K562 (cell line): ENCODE data around the gene GPR153. TPM values are rescaled to one million over a fixed set of nuclear protein-coding genes. Genes with fewer than 3 reads are reported as not detected.

Experiments used
- ATAC-seq: fragments of 200-7000 bp; cut with Tn5 transposase; 3 replicates; pipeline ENCODE4 v1.9.1; 2020; ENCODE audit warnings: moderate library complexity
- BruUV-seq: library from RNA; stranded (reverse); fragments of 400-500 nt; replicated peaks from 2 replicates; lab custom pipeline; 2021; lab: Mats Ljungman, UMichigan
- CTCF ChIA-PET: fragments of 300-600 bp; formaldehyde crosslinking; extraction: SDS; loops from one replicate; lab custom pipeline; 2021; ENCODE audit warnings: low intra/inter-chr PET ratio; lab: Yijun Ruan, JAX
- POLR2A ChIA-PET: fragments of 300-600, 350-650 bp; sonication (Branson Sonifier 250); formaldehyde crosslinking; extraction: SDS; loops from one replicate; lab custom pipeline; 2021; ENCODE audit warnings: antibody characterized with exemption, inconsistent platforms; lab: Yijun Ruan, JAX
- DNase-seq, 4 experiments: peaks; one replicate each; pipeline versions ENCODE4 v3.0.0 to v3.0.0-alpha.2; 2011 to 2018; ENCODE audit warnings: low spot score in 3 of 4, mixed read lengths in 3 of 4; ENCODE audit errors: extremely low read depth in 1 of 4
- FAIRE-seq: peaks from 2 replicates; lab custom pipeline; 2011; peaks lifted over from hg19 to GRCh38; lab: Jason Lieb, UNC
- H2AFZ ChIP-seq: 2 replicates; pipeline ENCODE4 v1.6.0; 2011; ENCODE audit warnings: low read depth, low read length, control low read depth, inconsistent platforms
- H3K27ac ChIP-seq: fragments of 200-600 bp; 3 replicates; pipeline ENCODE4 v1.8.0; 2011; ENCODE audit warnings: low read depth, mild to moderate bottlenecking, control low read depth, inconsistent platforms, low read length, moderate library complexity, mixed read lengths; ENCODE audit errors: extremely low read depth
- H3K27me3 ChIP-seq, 2 experiments: fragments of 300-600 bp in 1 of 2; 2 replicates in 1 of 2; 3 replicates in 1 of 2; pipeline versions ENCODE4 v1.6.0 to v1.8.0; 2011; ENCODE audit warnings: inconsistent platforms in 2 of 2, low read length in 2 of 2, mild to moderate bottlenecking in 1 of 2, mixed read lengths in 1 of 2, moderate library complexity in 1 of 2; ENCODE audit not compliant: control insufficient read depth in 2 of 2, insufficient read depth in 2 of 2
- H3K36me3 ChIP-seq: fragments of 300-600 bp; 3 replicates; pipeline ENCODE4 v1.8.0; 2011; ENCODE audit warnings: mild to moderate bottlenecking, low read length, inconsistent platforms; ENCODE audit not compliant: control insufficient read depth, insufficient read depth
- H3K4me1 ChIP-seq, 2 experiments: fragments of 200-600 bp in 1 of 2; replicated peaks in 1 of 2; 2 replicates in 1 of 2; 3 replicates in 1 of 2; pipeline versions ENCODE4 v1.5.1 to v1.8.0; 2011; ENCODE audit warnings: inconsistent platforms in 2 of 2, low read length in 2 of 2, mild to moderate bottlenecking in 1 of 2, mixed read lengths in 1 of 2, moderate library complexity in 1 of 2; ENCODE audit not compliant: control insufficient read depth in 2 of 2, insufficient read depth in 2 of 2
- H3K4me2 ChIP-seq: 2 replicates; pipeline ENCODE4 v1.6.1; 2011; ENCODE audit warnings: low read length, control low read depth, inconsistent platforms, mixed read lengths; ENCODE audit not compliant: insufficient read depth
- H3K4me3 ChIP-seq: fragments of 200-600 bp; sonication (generic), shearing (Covaris generic); 2 replicates; pipeline ENCODE4 v1.5.1; 2016; ENCODE audit warnings: control low read depth, inconsistent platforms
- H3K79me2 ChIP-seq: fragments of 200-600 bp; 3 replicates; pipeline ENCODE4 v1.8.0; 2011; ENCODE audit warnings: low read length, inconsistent platforms; ENCODE audit not compliant: control insufficient read depth, insufficient read depth
- H3K9ac ChIP-seq, 2 experiments: 2 replicates each; pipeline versions ENCODE4 v1.6.0 to v1.6.1; 2011; ENCODE audit warnings: low read depth in 2 of 2, low read length in 2 of 2, control low read depth in 1 of 2, inconsistent platforms in 1 of 2, mild to moderate bottlenecking in 1 of 2, mixed read lengths in 1 of 2; ENCODE audit not compliant: insufficient read depth in 1 of 2
- H3K9me1 ChIP-seq: one replicate; pipeline ENCODE4 v1.6.0; 2011; ENCODE audit warnings: inconsistent platforms, mild to moderate bottlenecking, low read length, moderate library complexity; ENCODE audit not compliant: control insufficient read depth, insufficient read depth
- H3K9me3 ChIP-seq: replicated peaks from 2 replicates; pipeline ENCODE4 v1.5.1; 2011; ENCODE audit warnings: low read depth, low read length, inconsistent platforms; ENCODE audit not compliant: control insufficient read depth, insufficient read depth
- H4K20me1 ChIP-seq: replicated peaks from 2 replicates; pipeline ENCODE4 v1.6.1; 2011; ENCODE audit warnings: low read length, inconsistent platforms, mixed read lengths; ENCODE audit not compliant: control insufficient read depth, insufficient read depth
- MYC ChIP-seq, 2 experiments: fragments of 250-450 bp in 1 of 2; sonication (Bioruptor Pico) in 1 of 2; IDR thresholded peaks; 2 replicates each; pipeline versions ENCODE4 v1.5.1 to v1.6.1; 2012 to 2021; ENCODE audit warnings: low read depth in 2 of 2, borderline replicate concordance in 1 of 2, improper control_type of control experiment in 1 of 2, low read length in 1 of 2, mild to moderate bottlenecking in 1 of 2, moderate library complexity in 1 of 2
- PHF8 ChIP-seq: fragments of 200-600 bp; sonication (generic); IDR thresholded peaks from 2 replicates; pipeline ENCODE4 v1.6.1; 2012; ENCODE audit warnings: mixed run types, mild to moderate bottlenecking, inconsistent platforms, low read length, moderate library complexity, borderline replicate concordance
- RBM34 ChIP-seq: fragments of 200-400 bp; formaldehyde crosslinking; IDR thresholded peaks from 2 replicates; pipeline ENCODE4 v1.6.1; 2018; ENCODE audit warnings: low read length, borderline replicate concordance; ENCODE audit not compliant: insufficient read depth
- WGBS: fragments of 100-300 bp; shearing (Covaris generic); methylation state at CpG from one replicate; pipeline ENCODE4 v1.1.6; 2016; ENCODE audit warnings: low coverage, mixed read lengths; ENCODE audit not compliant: insufficient coverage; ENCODE audit errors: missing lambda C conversion rate; 5-methylcytosine and 5-hydroxymethylcytosine counted together
- in situ Hi-C: fragments of 300-500 bp; cut with MboI; formaldehyde crosslinking; loops from 4 replicates; pipeline ENCODE4 v1.15.0; 2018; ENCODE audit warnings: inconsistent platforms, mixed read lengths
- intact Hi-C: fragments of 100-400 bp; cut with micrococcal nuclease; formaldehyde crosslinking; loops from 2 replicates; pipeline ENCODE4 v1.14.2; 2022
- polyA plus RNA-seq, 8 experiments: library from polyadenylated mRNA; depleted of rRNA in 4 of 8; stranded (reverse) in 5 of 8; unstranded in 3 of 8; fragments of >200 nt; fragmentation: Nextera tagmentation in 2 of 8; fragmentation: Illumina TruSeq in 1 of 8; extraction: Ambion mirVana in 2 of 8; extraction: Trizol in 1 of 8; gene quantifications; 2 replicates each; pipeline versions ENCODE4 v1.2.1 to v1.2.3, GENCODE V29; 2011 to 2014; ENCODE audit warnings: inconsistent platforms in 1 of 8, missing spikeins in 1 of 8
- total RNA-seq, 7 experiments: library from RNA; depleted of rRNA in 6 of 7; stranded (reverse); fragments of >200 nt in 6 of 7; fragmentation: Illumina TruSeq in 2 of 7; extraction: Trizol in 2 of 7; gene quantifications; 2 replicates each; pipeline versions ENCODE4 v1.2.1 to v1.2.3, GENCODE V29; 2011 to 2021; ENCODE audit warnings: low replicate concordance in 1 of 7
- TF ChIP-seq, protein P1 (sequence below), 2 experiments: fragments of 450-650 bp in 1 of 2; IDR thresholded peaks; 2 replicates each; pipeline ENCODE4 v1.6.1; 2011 to 2017; ENCODE audit warnings: low read depth in 2 of 2, antibody characterized with exemption in 1 of 2, borderline replicate concordance in 1 of 2, low read length in 1 of 2, mild to moderate bottlenecking in 1 of 2, mixed read lengths in 1 of 2; ENCODE audit not compliant: control insufficient read depth in 1 of 2

GPR153 gene
- total and polyA plus RNA-seq, 9 of the 15 experiments (the other 6 are each of a cell fraction or from before 2014, with no cell fraction given), result 0.01 to 1.5 (median 0.51) TPM

DNA sequence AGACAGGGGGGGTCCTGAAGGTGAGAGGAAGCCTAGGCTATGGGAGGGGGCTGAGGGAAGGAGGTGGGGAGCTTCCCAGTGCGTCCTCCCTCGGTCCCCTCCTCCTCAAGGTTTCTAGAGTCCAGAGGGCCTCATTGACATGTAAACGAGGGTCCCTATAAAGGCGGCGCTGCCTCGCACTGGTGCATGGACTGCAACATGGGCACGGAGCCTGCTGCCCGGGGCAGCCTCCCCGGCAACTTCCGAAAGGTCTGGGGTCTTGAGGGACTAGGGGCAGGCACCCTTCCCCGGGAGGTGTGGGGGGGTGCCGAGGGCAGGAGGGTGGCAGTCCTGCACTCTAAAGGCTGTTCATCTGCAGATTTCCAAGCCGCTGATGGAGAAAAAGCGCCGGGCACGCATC is 16.9 kb downstream of the GPR153 start, which contains the start of gene HES3:
TSS of gene HES3 (plus strand) at position 187 of the 400 bp plus-strand sequence. CDS start at position 374, 187 bp downstream.
- H3K27ac ChIP-seq, result no peak within 1 kb of the TSS
- POLR2A ChIA-PET, result interaction anchor here (1.0 kb wide), 1 partner anchor 168 kb away, joined by 3 read pairs; no protein-coding TSS in a partner anchor
- H3K4me3 ChIP-seq, result no peak within 1 kb of the TSS
- no peaks in the 10 kb centered on the region for H3K36me3 ChIP-seq
- intact Hi-C loops, result no loop called here
- 8% methylated on average over 16 of the region's 16 CpGs for WGBS
- peaks cover 5 to 52% of the 10 kb centered on the region in 2 experiments; a peak in 3 of 5 replicates for H3K4me1 ChIP-seq
- H3K27me3 ChIP-seq, result peaks cover 37 to 65% of the 10 kb centered on the region in 2 experiments
- no peaks in the 10 kb centered on the region for H3K9me1 ChIP-seq
- H3K9me3 ChIP-seq, result no peaks in the 10 kb centered on the region
- in situ Hi-C loops, result no loop called here
- ATAC-seq (no peak), DNase-seq (no peak), FAIRE-seq (no peak)
- no peak within 1 kb of the TSS for H3K4me2 ChIP-seq
- no TSS peak for BruUV-seq
- H2AFZ ChIP-seq, result no peak within 1 kb of the TSS
- H4K20me1 ChIP-seq, result peaks cover 36% of the 10 kb centered on the region
- no peak for TF ChIP-seq RBM34
- H3K79me2 ChIP-seq, result no peaks in the 10 kb centered on the region
- H3K9ac ChIP-seq, result no peak within 1 kb of the TSS
- CTCF ChIA-PET, result interaction anchor here (1.3 to 6.6 kb wide), 3 partner anchors 99 to 203 kb away, joined by 9 to 131 read pairs (median 16); no protein-coding TSS in a partner anchor

DNA sequence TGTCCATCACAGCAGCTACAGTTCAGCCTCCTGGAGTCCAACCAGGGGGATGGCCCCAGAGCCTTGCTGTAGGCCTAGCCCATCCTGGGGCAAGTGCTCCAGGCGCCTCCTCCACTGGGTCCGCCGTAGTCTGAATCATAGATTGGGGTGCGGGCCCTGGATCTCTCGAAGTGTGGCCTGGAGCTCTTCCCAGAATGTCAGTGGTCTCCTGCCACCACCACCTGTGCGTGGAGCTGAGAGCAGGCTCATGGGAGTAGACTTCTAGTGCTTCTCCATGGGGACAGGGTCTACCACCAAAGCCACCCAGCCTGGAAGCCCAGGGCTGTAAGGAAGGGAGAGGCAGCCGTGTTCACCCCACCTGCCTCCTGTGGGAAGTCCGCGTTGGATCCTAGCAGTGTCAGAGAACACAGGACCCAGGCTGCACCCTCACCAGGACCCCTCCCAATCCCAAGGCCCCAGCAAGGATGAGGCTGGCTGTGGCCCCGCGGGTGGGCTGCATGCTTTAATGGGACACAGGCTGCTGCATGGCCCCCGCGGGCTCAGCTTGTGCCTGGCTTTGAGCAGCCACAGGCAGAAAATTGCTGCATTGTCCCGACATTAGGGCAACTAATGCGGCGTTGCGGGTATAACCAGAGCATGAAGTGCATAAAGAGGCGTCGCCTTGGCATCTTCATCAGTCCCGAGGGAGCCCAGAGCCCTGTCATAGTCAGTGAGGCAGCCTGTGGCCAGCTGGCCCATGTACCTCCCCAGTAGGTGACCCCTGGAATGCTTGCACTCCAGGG is 17.7 kb downstream of the GPR153 start:
- H3K27ac ChIP-seq, result no peak overlapping the region
- BruUV-seq, result no TSS peak
- intact Hi-C loops, result no loop called here
- H3K4me2 ChIP-seq, result no peak overlapping the region
- no peak overlapping the region for H3K4me3 ChIP-seq
- CTCF ChIA-PET, result interaction anchor here (1.3 to 3.0 kb wide), 2 partner anchors 134 to 202 kb away, joined by 9 to 16 read pairs; no protein-coding TSS in a partner anchor
- POLR2A ChIA-PET, result interaction anchor here (1.0 kb wide), 1 partner anchor 124 kb away, joined by 3 read pairs; no protein-coding TSS in a partner anchor
- peaks cover 28% of the 10 kb centered on the region for H4K20me1 ChIP-seq
- H3K27me3 ChIP-seq, result peaks cover 35 to 58% of the 10 kb centered on the region in 2 experiments
- in situ Hi-C loops, result no loop called here
- H3K79me2 ChIP-seq, result no peaks in the 10 kb centered on the region
- H3K9ac ChIP-seq, result no peak overlapping the region
- H3K9me1 ChIP-seq, result no peaks in the 10 kb centered on the region
- H3K9me3 ChIP-seq, result no peaks in the 10 kb centered on the region
- TF ChIP-seq PHF8 (no peak), MYC (IDR thresholded peaks at IDR 0.05; ENCODE audit: low read depth, low read length) (no peak), MYC (CRISPR knock-in tag; IDR thresholded peaks at IDR 0.05; ENCODE audit: borderline replicate concordance, low read depth) (no peak)
- TF ChIP-seq, protein P1, sequence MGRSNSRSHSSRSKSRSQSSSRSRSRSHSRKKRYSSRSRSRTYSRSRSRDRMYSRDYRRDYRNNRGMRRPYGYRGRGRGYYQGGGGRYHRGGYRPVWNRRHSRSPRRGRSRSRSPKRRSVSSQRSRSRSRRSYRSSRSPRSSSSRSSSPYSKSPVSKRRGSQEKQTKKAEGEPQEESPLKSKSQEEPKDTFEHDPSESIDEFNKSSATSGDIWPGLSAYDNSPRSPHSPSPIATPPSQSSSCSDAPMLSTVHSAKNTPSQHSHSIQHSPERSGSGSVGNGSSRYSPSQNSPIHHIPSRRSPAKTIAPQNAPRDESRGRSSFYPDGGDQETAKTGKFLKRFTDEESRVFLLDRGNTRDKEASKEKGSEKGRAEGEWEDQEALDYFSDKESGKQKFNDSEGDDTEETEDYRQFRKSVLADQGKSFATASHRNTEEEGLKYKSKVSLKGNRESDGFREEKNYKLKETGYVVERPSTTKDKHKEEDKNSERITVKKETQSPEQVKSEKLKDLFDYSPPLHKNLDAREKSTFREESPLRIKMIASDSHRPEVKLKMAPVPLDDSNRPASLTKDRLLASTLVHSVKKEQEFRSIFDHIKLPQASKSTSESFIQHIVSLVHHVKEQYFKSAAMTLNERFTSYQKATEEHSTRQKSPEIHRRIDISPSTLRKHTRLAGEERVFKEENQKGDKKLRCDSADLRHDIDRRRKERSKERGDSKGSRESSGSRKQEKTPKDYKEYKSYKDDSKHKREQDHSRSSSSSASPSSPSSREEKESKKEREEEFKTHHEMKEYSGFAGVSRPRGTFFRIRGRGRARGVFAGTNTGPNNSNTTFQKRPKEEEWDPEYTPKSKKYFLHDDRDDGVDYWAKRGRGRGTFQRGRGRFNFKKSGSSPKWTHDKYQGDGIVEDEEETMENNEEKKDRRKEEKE (IDR thresholded peaks at IDR 0.05; ENCODE audit: borderline replicate concordance in 1 of 2, control insufficient read depth in 1 of 2, low read depth in 2 of 2, low read length in 1 of 2), result no peak
- no peaks in the 10 kb centered on the region for H3K36me3 ChIP-seq
- WGBS, result 7% methylated on average over 20 of the region's 20 CpGs
- no peak for ATAC-seq
- no peak for FAIRE-seq
- no peak for DNase-seq
- no peak overlapping the region for H2AFZ ChIP-seq
- peaks cover 5 to 47% of the 10 kb centered on the region in 2 experiments; a peak in 3 of 5 replicates for H3K4me1 ChIP-seq
